HT-29 (cell line): ENCODE results near the gene ACOXL. TPM values are rescaled to one million over a fixed set of nuclear protein-coding genes. Genes with fewer than 3 reads are reported as not detected.

Experiments used
- DNase-seq: peaks from one replicate; pipeline ENCODE4 v3.0.0-alpha.2; 2015; ENCODE audit warnings: low spot score
- total RNA-seq: library from RNA; depleted of rRNA; stranded (reverse); fragments of >200 nt; shearing (Covaris generic); gene quantifications from 2 replicates; pipeline ENCODE4 v1.2.3, GENCODE V29; 2014

The ACOXL gene
- total RNA-seq, 1 experiment from 2014 or later: 3.9 TPM

GRCh38 chr2:110718382-110718781, 14.0 kb upstream of the ACOXL start:
- no peak for DNase-seq

- no peak for DNase-seq
Observed at GRCh38 chr2:110718990-110719389, 13.4 kb upstream of the ACOXL start.

GRCh38 chr2:110720547-110720946, 11.8 kb upstream of the ACOXL start:
- DNase-seq: no peak

GRCh38 chr2:110724820-110725219, 7.6 kb upstream of the ACOXL start:
- no peak for DNase-seq

- DNase-seq: no peak
Observed at GRCh38 chr2:110725370-110725769, 7.0 kb upstream of the ACOXL start.

- no peak for DNase-seq
Observed at GRCh38 chr2:110725859-110726258, 6.5 kb upstream of the ACOXL start.

GRCh38 chr2:110726285-110726684, 6.1 kb upstream of the ACOXL start:
- no peak for DNase-seq

GRCh38 chr2:110727923-110728322, 4.5 kb upstream of the ACOXL start:
- no peak for DNase-seq

- DNase-seq: no peak
Observed at GRCh38 chr2:110729106-110729505, 3.3 kb upstream of the ACOXL start.

GRCh38 chr2:110731064-110731463, 1.3 kb upstream of the ACOXL start:
- DNase-seq: no peak

GRCh38 chr2:110735366-110735765, 3.0 kb downstream of the ACOXL start:
- no peak for DNase-seq

- no peak for DNase-seq
Observed at GRCh38 chr2:110737783-110738182, 5.4 kb downstream of the ACOXL start.

- DNase-seq: no peak
Observed at GRCh38 chr2:110740747-110741349, 8.5 kb downstream of the ACOXL start.

- peak; percentile 23 for DNase-seq
Observed at GRCh38 chr2:110741491-110741980, 9.2 kb downstream of the ACOXL start.

- DNase-seq: no peak
Observed at GRCh38 chr2:110742412-110742811, 10.0 kb downstream of the ACOXL start.

GRCh38 chr2:110743600-110743999, 11.2 kb downstream of the ACOXL start:
- DNase-seq: no peak

- no peak for DNase-seq
Observed at GRCh38 chr2:110744429-110744828, 12.1 kb downstream of the ACOXL start.

- DNase-seq: no peak
Observed at GRCh38 chr2:110745048-110745447, 12.7 kb downstream of the ACOXL start.

- no peak for DNase-seq
Observed at GRCh38 chr2:110746586-110747521, 14.5 kb downstream of the ACOXL start.

GRCh38 chr2:110747522-110748488, 15.4 kb downstream of the ACOXL start:
- DNase-seq: peak; percentile 27

GRCh38 chr2:110748489-110748867, 16.1 kb downstream of the ACOXL start:
- DNase-seq: peak; percentile 60

GRCh38 chr2:110751642-110752041, 19.3 kb downstream of the ACOXL start:
- DNase-seq: no peak
